ENCODE results near the gene NCK2. TPM values are rescaled to one million over a fixed set of nuclear protein-coding genes. Genes with fewer than 3 reads are reported as not detected.
A peak's percentile ranks its signal among the peaks of the same experiment; 100 is the strongest.

NCK2 gene
- total RNA-seq, 1 donor from 2014 or later: 92.5 TPM

- H3K4me1 Mint-ChIP-seq (ENCODE audit: low read depth): peaks cover 25% of the 10 kb centered on the region
- H3K4me3 Mint-ChIP-seq (ENCODE audit: low read depth): no peak overlapping the region
- DNase-seq (ENCODE audit: low spot score, unreplicated experiment): no peak
- H3K27me3 Mint-ChIP-seq: no peaks in the 10 kb centered on the region
- no peak overlapping the region for H3K27ac Mint-ChIP-seq
- no peak for TF ChIP-seq CTCF (IDR thresholded peaks at IDR 0.05; ENCODE audit: unreplicated experiment)
- peaks cover 4% of the 10 kb centered on the region for H3K36me3 Mint-ChIP-seq (ENCODE audit: insufficient read depth)
- H3K9me3 Mint-ChIP-seq (ENCODE audit: low read depth): no peaks in the 10 kb centered on the region
These were observed 39.9 kb downstream of the NCK2 start for GRCh38 chr2:105784589-105784988.

GRCh38 chr2:105785095-105785847 is 40.6 kb downstream of the NCK2 start:
- Mint-ChIP-seq H3K36me3 (ENCODE audit: insufficient read depth) (peaks cover 4% of the 10 kb centered on the region), H3K4me3 (ENCODE audit: low read depth) (no peak overlapping the region), H3K9me3 (ENCODE audit: low read depth) (no peaks in the 10 kb centered on the region), H3K27me3 (no peaks in the 10 kb centered on the region), H3K27ac (peak overlapping the region; percentile 1), H3K4me1 (ENCODE audit: low read depth) (peaks cover 24% of the 10 kb centered on the region)
- no peak for TF ChIP-seq CTCF (IDR thresholded peaks at IDR 0.05; ENCODE audit: unreplicated experiment)
- no peak for DNase-seq (ENCODE audit: low spot score, unreplicated experiment)

GRCh38 chr2:105786231-105787230 is 41.8 kb downstream of the NCK2 start:
- TF ChIP-seq CTCF (IDR thresholded peaks at IDR 0.05; ENCODE audit: unreplicated experiment): no peak
- Mint-ChIP-seq H3K27ac (peak overlapping the region; percentile 67), H3K9me3 (ENCODE audit: low read depth) (no peaks in the 10 kb centered on the region), H3K4me3 (ENCODE audit: low read depth) (no peak overlapping the region), H3K36me3 (ENCODE audit: insufficient read depth) (peaks cover 2% of the 10 kb centered on the region), H3K27me3 (no peaks in the 10 kb centered on the region), H3K4me1 (ENCODE audit: low read depth) (peaks cover 29% of the 10 kb centered on the region)
- DNase-seq (ENCODE audit: low spot score, unreplicated experiment): no peak

GRCh38 chr2:105787376-105788318 is 42.9 kb downstream of the NCK2 start:
- no peak for DNase-seq (ENCODE audit: low spot score, unreplicated experiment)
- Mint-ChIP-seq H3K36me3 (ENCODE audit: insufficient read depth) (no peaks in the 10 kb centered on the region), H3K27me3 (no peaks in the 10 kb centered on the region), H3K4me3 (ENCODE audit: low read depth) (no peak overlapping the region), H3K9me3 (ENCODE audit: low read depth) (no peaks in the 10 kb centered on the region), H3K4me1 (ENCODE audit: low read depth) (peaks cover 35% of the 10 kb centered on the region), H3K27ac (peak overlapping the region; percentile 67)
- no peak for TF ChIP-seq CTCF (IDR thresholded peaks at IDR 0.05; ENCODE audit: unreplicated experiment)
